IPS-15b (cell line): Measurements from ENCODE around the gene EIPR1.

Source experiments
- H3K27me3 ChIP-seq: one replicate; pipeline ENCODE4 v1.6.1; 2013; ENCODE audit warnings: low read length; ENCODE audit not compliant: control insufficient read depth, insufficient read depth
- H3K36me3 ChIP-seq: one replicate; pipeline ENCODE4 v1.6.1; 2013; ENCODE audit warnings: low read length; ENCODE audit not compliant: control insufficient read depth, insufficient read depth
- H3K4me1 ChIP-seq: one replicate; pipeline ENCODE4 v1.6.1; 2013; ENCODE audit warnings: mild to moderate bottlenecking, low read length; ENCODE audit not compliant: control insufficient read depth, insufficient read depth
- H3K4me3 ChIP-seq: one replicate; pipeline ENCODE4 v1.5.1; 2013; ENCODE audit warnings: low read depth, low read length
- H3K9ac ChIP-seq: one replicate; pipeline ENCODE4 v1.6.1; 2013; ENCODE audit warnings: low read depth, mild to moderate bottlenecking, low read length
- H3K9me3 ChIP-seq: one replicate; pipeline ENCODE4 v1.6.1; 2013; ENCODE audit warnings: mild to moderate bottlenecking, low read length; ENCODE audit not compliant: control insufficient read depth, insufficient read depth

EIPR1 gene

DNA sequence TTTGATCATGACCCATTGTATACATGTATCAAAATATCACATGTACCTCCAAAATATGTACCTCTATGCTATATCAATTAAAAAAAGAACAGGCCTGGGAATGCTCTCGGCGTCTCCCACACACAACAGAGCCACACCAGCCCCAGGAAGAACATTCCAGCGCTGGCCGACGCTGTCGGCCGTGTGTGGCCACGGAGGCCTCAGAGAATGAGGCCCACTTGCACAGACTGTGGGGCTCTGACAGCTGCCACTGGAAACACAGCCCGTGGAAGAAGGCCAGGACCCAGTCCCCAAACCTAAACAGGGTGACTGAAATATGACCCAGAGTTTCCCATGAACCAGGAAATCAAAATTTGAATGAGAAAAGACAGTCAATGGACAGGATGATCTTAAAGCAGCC lies 69.7 kb downstream of the EIPR1 start:
- H3K9me3 ChIP-seq: no peaks in the 10 kb centered on the region
- no peak overlapping the region for H3K9ac ChIP-seq
- no peaks in the 10 kb centered on the region for H3K27me3 ChIP-seq
- H3K36me3 ChIP-seq: peaks cover 2% of the 10 kb centered on the region
- no peaks in the 10 kb centered on the region for H3K4me1 ChIP-seq
- no peak overlapping the region for H3K4me3 ChIP-seq

DNA sequence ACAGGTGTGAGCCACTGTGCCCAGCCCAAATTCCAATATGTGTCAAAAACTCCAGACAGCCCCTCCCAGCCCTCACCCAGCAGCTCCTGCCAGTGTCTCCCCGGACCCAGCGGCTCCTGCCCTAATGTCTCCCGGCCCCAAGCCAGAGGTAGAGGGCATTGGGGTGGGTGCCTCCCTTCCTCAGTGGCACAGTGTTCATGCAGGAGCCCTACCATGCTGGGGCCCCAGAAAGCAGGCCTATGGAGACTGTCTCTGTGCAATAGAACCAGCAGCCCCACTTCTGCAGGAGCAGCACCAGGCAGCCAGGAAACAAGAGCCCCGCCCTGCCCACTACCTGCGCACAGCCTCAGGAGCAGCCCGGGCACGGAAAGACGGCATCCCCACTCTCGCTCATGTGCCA lies 70.4 kb downstream of the EIPR1 start:
- Histone ChIP-seq H3K9ac (no peak overlapping the region), H3K4me1 (no peaks in the 10 kb centered on the region), H3K36me3 (peaks cover 2% of the 10 kb centered on the region), H3K4me3 (no peak overlapping the region), H3K9me3 (no peaks in the 10 kb centered on the region), H3K27me3 (no peaks in the 10 kb centered on the region)

DNA sequence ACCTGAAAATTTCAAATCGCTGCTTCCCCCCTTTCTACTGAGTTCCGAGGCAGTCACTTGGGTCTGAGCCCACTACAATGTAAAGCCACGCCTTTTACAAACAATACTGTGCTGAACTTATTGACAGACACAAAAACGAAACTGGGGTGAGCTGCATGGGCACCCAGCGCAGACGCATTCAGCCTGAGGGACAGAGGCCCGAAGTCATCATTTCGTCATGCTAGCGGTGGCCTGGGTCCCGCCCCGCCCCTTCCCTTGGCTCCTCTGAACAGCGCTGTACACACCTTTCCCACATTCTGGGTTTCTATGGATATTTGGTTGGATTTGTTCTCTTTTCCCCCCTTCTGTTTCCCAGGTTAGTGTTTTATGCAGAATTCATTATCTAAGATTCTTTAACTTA lies 71.7 kb downstream of the EIPR1 start:
- Histone ChIP-seq H3K4me3 (no peak overlapping the region), H3K9ac (no peak overlapping the region), H3K9me3 (no peaks in the 10 kb centered on the region), H3K4me1 (no peaks in the 10 kb centered on the region), H3K27me3 (no peaks in the 10 kb centered on the region), H3K36me3 (peaks cover 2% of the 10 kb centered on the region)

DNA sequence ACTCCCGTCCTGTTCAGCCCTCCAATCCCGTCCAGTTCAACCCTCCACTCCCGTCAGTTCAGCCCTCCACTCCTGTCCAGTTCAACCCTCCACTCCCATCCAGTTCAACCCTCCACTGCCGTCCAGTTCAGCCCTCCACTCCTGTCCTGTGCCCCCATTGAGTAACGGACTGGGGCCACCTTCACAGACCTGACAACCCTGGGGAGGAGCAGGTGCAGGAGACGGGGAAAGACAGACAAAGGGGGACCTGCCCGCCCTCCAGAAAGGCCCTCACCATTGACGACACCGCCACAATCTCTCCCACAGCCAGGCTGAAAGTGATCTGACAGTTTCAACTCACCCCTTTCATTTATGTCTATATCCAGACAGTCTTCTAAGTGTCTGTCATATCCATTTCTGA lies 72.2 kb downstream of the EIPR1 start:
- no peaks in the 10 kb centered on the region for H3K27me3 ChIP-seq
- H3K9ac ChIP-seq: no peak overlapping the region
- no peaks in the 10 kb centered on the region for H3K9me3 ChIP-seq
- H3K4me1 ChIP-seq: no peaks in the 10 kb centered on the region
- no peak overlapping the region for H3K4me3 ChIP-seq
- H3K36me3 ChIP-seq: peaks cover 2% of the 10 kb centered on the region

DNA sequence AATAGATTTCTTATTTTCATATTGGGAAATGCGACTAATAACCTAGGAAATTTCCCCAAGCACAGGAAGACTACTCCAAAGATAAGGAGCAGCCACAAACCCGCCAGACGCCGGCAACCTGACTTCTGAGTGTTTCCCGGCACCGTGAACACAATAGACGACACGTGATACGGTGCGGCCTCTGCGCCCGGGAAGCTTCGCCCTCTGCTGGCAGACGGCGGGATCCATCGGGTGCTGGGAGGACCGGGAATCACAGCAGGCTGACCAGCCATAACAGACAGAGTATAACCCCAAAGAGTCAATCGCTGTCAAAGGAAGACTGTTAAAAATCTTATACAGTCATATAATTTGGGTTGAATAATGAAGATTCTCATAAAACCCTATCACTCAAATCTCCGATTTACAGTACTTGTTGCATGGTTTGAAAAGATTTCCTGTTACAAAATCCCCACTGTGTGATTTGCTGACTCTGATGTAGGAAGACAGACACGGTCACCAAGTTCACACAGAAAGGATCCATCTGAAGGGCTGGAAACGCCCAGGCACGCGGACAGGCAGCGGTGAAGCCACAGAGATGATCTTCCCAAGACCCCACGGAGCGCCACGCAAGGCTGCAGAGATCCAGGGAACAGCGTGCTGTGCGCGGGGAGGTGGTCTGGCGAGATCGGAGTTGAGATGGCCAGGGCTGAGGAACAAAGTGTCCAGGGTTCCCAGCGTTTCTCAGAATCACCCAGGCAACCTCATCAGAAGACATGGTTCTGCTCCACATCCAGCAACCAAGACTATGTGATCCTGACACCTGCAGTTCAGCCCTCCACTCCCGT lies 73.8 kb downstream of the EIPR1 start:
- Histone ChIP-seq H3K4me1 (no peaks in the 10 kb centered on the region), H3K27me3 (no peaks in the 10 kb centered on the region), H3K9ac (no peak overlapping the region), H3K9me3 (no peaks in the 10 kb centered on the region), H3K4me3 (no peak overlapping the region), H3K36me3 (peaks cover 2% of the 10 kb centered on the region)

DNA sequence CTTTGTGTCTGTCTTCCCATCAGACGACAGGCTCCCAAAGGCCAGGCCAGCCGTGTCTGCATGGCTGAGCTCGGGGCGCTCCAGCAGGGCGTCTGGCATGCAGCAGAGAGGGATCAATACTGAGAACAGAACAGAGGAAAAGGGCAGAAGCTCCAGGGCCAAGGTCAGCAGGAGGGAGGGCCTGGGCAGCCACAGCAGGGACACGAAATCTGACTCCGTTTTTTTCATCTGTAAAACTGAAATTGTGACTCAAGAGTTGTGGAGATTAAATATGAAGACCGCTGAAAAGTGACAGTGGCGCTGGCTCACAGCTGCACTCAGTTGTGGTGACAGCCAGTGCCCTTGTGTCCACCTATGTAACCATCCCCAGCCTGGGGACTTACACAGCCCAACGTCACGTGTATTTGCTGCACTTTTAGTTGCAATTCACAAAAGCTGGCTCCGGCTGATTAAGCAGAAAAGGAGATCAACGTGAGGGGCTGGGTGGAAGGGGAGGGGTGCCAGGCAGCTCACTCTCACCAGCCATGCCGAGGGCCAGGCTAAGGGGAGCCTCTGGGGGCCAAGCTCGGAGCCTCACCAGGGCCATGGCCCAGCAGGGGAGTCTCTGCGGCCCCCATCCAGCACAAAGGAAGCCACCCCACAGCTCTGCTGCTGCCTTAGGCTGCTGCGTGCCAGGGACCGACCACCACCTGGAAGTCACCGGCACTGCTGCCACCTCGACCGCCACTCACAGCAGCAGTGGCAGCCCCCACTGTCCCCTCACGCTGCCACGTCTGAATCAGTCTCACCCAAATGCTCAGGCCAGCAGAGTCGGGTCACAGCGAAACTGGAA lies 74.7 kb downstream of the EIPR1 start:
- Histone ChIP-seq H3K36me3 (peaks cover 2% of the 10 kb centered on the region), H3K9ac (peak overlapping the region; percentile 4), H3K9me3 (no peaks in the 10 kb centered on the region), H3K27me3 (no peaks in the 10 kb centered on the region), H3K4me1 (no peaks in the 10 kb centered on the region), H3K4me3 (no peak overlapping the region)

DNA sequence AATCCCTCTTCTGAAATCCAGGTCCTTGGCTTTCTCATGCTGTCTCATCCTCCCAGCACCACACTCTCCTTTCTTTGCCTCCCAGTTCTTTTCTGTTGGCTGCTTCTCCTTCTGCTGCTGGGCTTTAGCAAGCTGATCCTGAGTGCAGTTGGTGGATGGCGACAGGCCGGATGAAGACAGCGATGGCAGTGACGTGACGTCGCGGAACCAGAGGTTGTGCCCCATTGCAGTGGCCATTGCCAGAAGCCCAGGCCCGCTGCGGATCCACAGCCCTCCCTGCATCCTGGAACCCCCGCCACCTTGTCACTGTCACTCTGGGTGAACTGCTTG lies 75.2 kb downstream of the EIPR1 start:
- Histone ChIP-seq H3K4me1 (no peaks in the 10 kb centered on the region), H3K9ac (no peak overlapping the region), H3K27me3 (no peaks in the 10 kb centered on the region), H3K4me3 (no peak overlapping the region), H3K36me3 (peaks cover 2% of the 10 kb centered on the region), H3K9me3 (no peaks in the 10 kb centered on the region)

DNA sequence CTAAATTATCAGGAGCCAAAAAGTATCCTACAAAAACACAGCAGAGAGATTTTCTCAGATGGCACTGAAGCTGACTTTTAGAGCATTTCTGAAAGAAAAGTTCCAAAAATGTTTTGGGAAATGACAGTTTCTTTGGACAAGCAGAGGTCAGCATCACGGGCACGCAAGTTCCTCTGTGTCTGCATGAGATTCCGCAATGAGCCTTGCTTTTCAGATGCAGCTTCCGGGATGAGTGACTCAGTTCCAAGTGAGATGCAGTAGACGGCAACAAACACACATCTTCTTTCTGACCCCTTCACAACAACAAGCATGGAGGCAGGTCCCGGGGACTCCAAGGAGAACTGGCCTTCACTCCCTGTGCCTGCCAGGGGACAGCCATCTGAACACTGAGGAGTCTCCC lies 76.6 kb downstream of the EIPR1 start:
- Histone ChIP-seq H3K4me3 (no peak overlapping the region), H3K9me3 (no peaks in the 10 kb centered on the region), H3K27me3 (no peaks in the 10 kb centered on the region), H3K36me3 (peaks cover 2% of the 10 kb centered on the region), H3K4me1 (no peaks in the 10 kb centered on the region), H3K9ac (no peak overlapping the region)

DNA sequence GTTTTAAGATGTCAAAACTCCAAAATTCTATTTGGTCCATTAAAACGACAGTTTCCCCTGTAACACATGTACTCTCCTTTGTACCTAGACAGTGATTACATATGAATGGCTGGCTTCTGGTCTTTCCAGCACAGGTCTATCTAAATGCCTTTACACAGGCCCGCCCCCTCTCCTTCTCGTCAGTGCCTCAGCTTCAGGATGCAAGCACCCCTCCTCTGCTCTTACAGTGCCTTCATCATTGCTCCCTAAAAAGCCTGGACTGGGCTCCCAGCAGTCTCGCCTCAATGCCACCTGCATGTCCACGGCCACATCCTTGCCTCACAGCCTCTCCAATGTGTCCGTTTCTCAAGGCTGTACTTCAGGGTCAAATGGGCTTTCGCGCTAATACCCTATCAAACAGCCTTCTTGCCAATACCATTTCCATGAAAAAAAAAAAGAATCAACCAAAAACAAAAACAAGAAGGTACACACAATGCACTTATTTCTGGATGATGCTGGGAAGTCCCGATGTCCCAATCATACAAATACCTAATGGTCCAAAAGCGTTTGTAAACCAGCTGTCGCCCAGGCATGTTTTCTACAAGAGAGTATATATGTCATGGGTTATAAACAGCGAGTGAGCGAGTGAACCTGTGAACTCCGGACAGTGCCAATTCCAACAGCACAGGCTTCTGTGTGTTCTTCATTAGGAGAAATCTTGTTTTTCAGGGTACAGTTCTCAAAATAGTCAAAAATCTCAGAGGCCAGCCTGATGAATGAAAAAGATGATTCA lies 77.2 kb downstream of the EIPR1 start:
- Histone ChIP-seq H3K27me3 (no peaks in the 10 kb centered on the region), H3K4me3 (no peak overlapping the region), H3K36me3 (no peaks in the 10 kb centered on the region), H3K4me1 (no peaks in the 10 kb centered on the region), H3K9ac (no peak overlapping the region), H3K9me3 (no peaks in the 10 kb centered on the region)

DNA sequence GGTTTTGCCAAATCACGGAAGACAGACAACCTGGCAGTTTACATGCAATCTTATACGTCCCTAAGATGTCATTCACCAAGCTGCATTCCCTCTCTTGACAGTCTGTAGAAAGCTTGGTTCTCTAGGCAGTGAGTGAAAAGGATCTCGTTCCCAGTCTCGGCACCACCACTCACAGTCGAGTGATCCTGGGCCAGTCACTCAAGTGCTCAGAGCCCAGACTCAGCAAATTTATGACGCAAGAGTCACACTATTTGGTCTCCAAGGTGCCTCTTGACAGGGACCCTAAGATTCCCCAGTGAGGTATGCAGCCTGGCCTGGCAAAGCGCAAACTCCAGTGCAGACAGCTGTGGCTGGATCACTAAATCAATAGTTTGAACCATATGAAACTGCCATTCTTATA lies 77.9 kb downstream of the EIPR1 start:
- no peak overlapping the region for H3K4me3 ChIP-seq
- H3K27me3 ChIP-seq: no peaks in the 10 kb centered on the region
- H3K4me1 ChIP-seq: no peaks in the 10 kb centered on the region

DNA sequence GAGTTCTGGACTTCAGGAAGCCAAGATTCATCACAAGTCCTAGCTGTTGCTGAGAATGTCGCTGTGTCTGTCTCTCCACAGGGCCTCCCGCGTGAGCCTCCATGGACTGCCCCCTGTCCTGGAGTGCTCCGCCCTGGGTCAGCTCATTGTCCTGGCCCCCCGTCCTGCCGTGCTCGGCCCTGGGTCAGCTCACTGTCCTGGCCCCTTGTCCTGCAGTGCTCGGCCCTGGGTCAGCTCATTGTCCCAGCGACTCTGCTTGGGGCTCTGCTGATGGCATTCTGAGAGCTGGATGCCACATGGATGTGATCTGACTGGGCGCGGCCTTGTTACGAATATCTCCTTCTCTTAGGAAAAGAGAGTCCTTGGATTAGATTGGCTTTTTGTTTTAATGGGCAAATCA lies 78.5 kb downstream of the EIPR1 start:
- H3K9me3 ChIP-seq: no peaks in the 10 kb centered on the region
- H3K9ac ChIP-seq: no peak overlapping the region
- H3K36me3 ChIP-seq: no peaks in the 10 kb centered on the region
- no peaks in the 10 kb centered on the region for H3K27me3 ChIP-seq
- H3K4me3 ChIP-seq: no peak overlapping the region
- no peaks in the 10 kb centered on the region for H3K4me1 ChIP-seq

More for the DNA sequence above, 77.9 kb downstream of the EIPR1 start:
- no peaks in the 10 kb centered on the region for H3K9me3 ChIP-seq
- no peaks in the 10 kb centered on the region for H3K36me3 ChIP-seq
- no peak overlapping the region for H3K9ac ChIP-seq
